Measurements from ENCODE around the gene ANKS1A.

GRCh38 chr6:34884996-34885395 is 4.1 kb upstream of the ANKS1A start:
- no peak for TF ChIP-seq ETS1 (IDR thresholded peaks at IDR 0.05)
- no peak for TF ChIP-seq CTCF (conservative IDR thresholded peaks at IDR 0.05; ENCODE audit: low read depth in 2 of 2)
- TF ChIP-seq EZH2 (IDR thresholded peaks at IDR 0.05; ENCODE audit: low read depth, unreplicated experiment), result no peak
- TF ChIP-seq POLR2AphosphoS5 (IDR thresholded peaks at IDR 0.05; ENCODE audit: low read depth), result no peak
- no peak for TF ChIP-seq EZH2phosphoT487 (IDR thresholded peaks at IDR 0.05; ENCODE audit: unreplicated experiment)
- no peak for TF ChIP-seq CREB1 (CRISPR knock-in tag; IDR thresholded peaks at IDR 0.05; ENCODE audit: low read depth)
- TF ChIP-seq REST (IDR thresholded peaks at IDR 0.05; ENCODE audit: unreplicated experiment), result no peak
- TF ChIP-seq ZNF331 (CRISPR knock-in tag; IDR thresholded peaks at IDR 0.05; ENCODE audit: low read depth), result no peak
- TF ChIP-seq JUNB (IDR thresholded peaks at IDR 0.05; ENCODE audit: unreplicated experiment), result no peak
- TF ChIP-seq NANOG (IDR thresholded peaks at IDR 0.05; ENCODE audit: borderline replicate concordance), result no peak

All from GM23338 (cell line).